Activated CD8-positive, alpha-beta memory T cell treated with anti-CD3 and anti-CD28 coated beads for 48 hours (primary cell): ENCODE data around the gene SURF4.

Experiments used
- DNase-seq, 3 experiments: peaks; one replicate each; pipeline ENCODE4 v3.0.0-alpha.2; 2020; ENCODE audit warnings: low read depth in 2 of 3, low spot score in 2 of 3

The SURF4 gene

GRCh38 chr9:133375116-133375723, 640 bp downstream of the SURF4 start:
- no peak for DNase-seq

- DNase-seq, result no peak
Observed at GRCh38 chr9:133374612-133375115, 1.2 kb downstream of the SURF4 start.

GRCh38 chr9:133372144-133372543, 3.7 kb downstream of the SURF4 start:
- DNase-seq, result no peak

GRCh38 chr9:133371261-133371711, 4.6 kb downstream of the SURF4 start:
- peak in 1 of 3 experiments; percentile 59 for DNase-seq

- DNase-seq, result no peak
Observed at GRCh38 chr9:133370685-133371084, 5.2 kb downstream of the SURF4 start.

GRCh38 chr9:133369933-133370332, 5.9 kb downstream of the SURF4 start:
- DNase-seq, result no peak

GRCh38 chr9:133369422-133369821, 6.4 kb downstream of the SURF4 start:
- DNase-seq, result no peak

- DNase-seq, result no peak
Observed at GRCh38 chr9:133368249-133368881, 7.5 kb downstream of the SURF4 start.

- no peak for DNase-seq
Observed at GRCh38 chr9:133367778-133368177, 8.1 kb downstream of the SURF4 start.

GRCh38 chr9:133367221-133367620, 8.6 kb downstream of the SURF4 start:
- no peak for DNase-seq

- DNase-seq, result no peak
Observed at GRCh38 chr9:133366435-133366834, 9.4 kb downstream of the SURF4 start.

- no peak for DNase-seq
Observed at GRCh38 chr9:133362359-133363044, 13.4 kb downstream of the SURF4 start.

GRCh38 chr9:133361507-133362092, 14.3 kb downstream of the SURF4 start:
- no peak for DNase-seq

GRCh38 chr9:133360400-133361393, 15.2 kb downstream of the SURF4 start:
- no peak for DNase-seq

- no peak for DNase-seq
Observed at GRCh38 chr9:133359399-133360175, 16.3 kb downstream of the SURF4 start.

GRCh38 chr9:133357656-133358055, 18.2 kb downstream of the SURF4 start:
- DNase-seq, result no peak

- peak in 2 of 3 experiments; percentile 62 to 77 for DNase-seq
Observed at GRCh38 chr9:133356391-133357091, 19.3 kb downstream of the SURF4 start, which contains the start of the genes SURF1 and SURF2. Gene SURF1 (minus strand): TSS chr9:133356487. CDS start chr9:133356453, 34 bp downstream. Gene SURF2 (plus strand): TSS chr9:133356550. CDS start chr9:133356593, 43 bp downstream.

GRCh38 chr9:133355881-133356357, 19.9 kb downstream of the SURF4 start:
- DNase-seq, result no peak

GRCh38 chr9:133354766-133355165, 21.1 kb downstream of the SURF4 start:
- no peak for DNase-seq
